Adrenal gland (tissue), 12 donors: Measurements from ENCODE around the gene STRN3. TPM values are rescaled to one million over a fixed set of nuclear protein-coding genes. Genes with fewer than 3 reads are reported as not detected.
"Not testable (repeated sequence)": the region's sequence is repeated elsewhere in the genome, so short reads cannot be mapped to it uniquely, and the experiment has no call there.

ENCODE experiments used
- DNase-seq, 7 donors: peaks; one replicate each; pipeline ENCODE4 v3.0.0-alpha.2; 2019 to 2020
- H3K27ac ChIP-seq, 5 donors: fragments of 200-600 bp; sonication (generic) in 4 of 5; 1 replicate in 3 of 5; 2 replicates in 2 of 5; pipeline versions ENCODE4 v1.5.1 to v1.8.0; 2016 to 2020; ENCODE audit warnings: mild to moderate bottlenecking in 1 of 5
- H3K27me3 ChIP-seq: fragments of 200-600 bp; 2 replicates; pipeline ENCODE4 v1.8.0; 2021
- H3K36me3 ChIP-seq, 2 donors: fragments of 200-600 bp; replicated peaks in 1 of 2; 1 replicate in 1 of 2; 2 replicates in 1 of 2; pipeline versions ENCODE4 v1.5.1 to v1.8.0; 2018 to 2022
- H3K4me1 ChIP-seq, 2 donors: fragments of 200-600 bp; replicated peaks in 1 of 2; 1 replicate in 1 of 2; 2 replicates in 1 of 2; pipeline versions ENCODE4 v1.5.1 to v1.8.0; 2018 to 2021
- H3K4me3 ChIP-seq, 4 donors: fragments of 200-600 bp; sonication (generic) in 3 of 4; one replicate each; pipeline ENCODE4 v1.5.1; 2016 to 2018
- H3K9me3 ChIP-seq, 3 donors: fragments of 200-600 bp; sonication (generic) in 1 of 3; replicated peaks in 1 of 3; 1 replicate in 2 of 3; 2 replicates in 1 of 3; pipeline versions ENCODE4 v1.5.1 to v1.8.0; 2016 to 2021
- CTCF ChIP-seq, 6 experiments: fragments of 450-650 bp in 4 of 6; fragments of 200-600 bp in 2 of 6; sonication (generic) in 1 of 6; IDR thresholded peaks; 1 replicate in 5 of 6; 2 replicates in 1 of 6; pipeline versions ENCODE4 v1.5.1 to v1.8.0; 2016 to 2021; ENCODE audit warnings: antibody characterized with exemption in 6 of 6, mild to moderate bottlenecking in 2 of 6, moderate library complexity in 1 of 6
- POLR2A ChIP-seq, 2 donors: fragments of 450-650 bp; IDR thresholded peaks; one replicate each; pipeline ENCODE4 v1.6.1; 2017; ENCODE audit warnings: antibody characterized with exemption in 2 of 2, mild to moderate bottlenecking in 2 of 2, moderate library complexity in 1 of 2
- WGBS, 4 donors: extraction: QIAGEN DNeasy Blood & Tissue Kit in 2 of 4; methylation state at CpG; one replicate each; pipeline versions ENCODE4 v1.1.5 to v1.1.7; 2013 to 2017; 5-methylcytosine and 5-hydroxymethylcytosine counted together
- intact Hi-C, 2 donors: fragments of 100-400 bp; cut with DNase I; formaldehyde crosslinking; loops; one replicate each; pipeline versions ENCODE4 v1.14.1 to v1.15.0; 2022 to 2023
- polyA plus RNA-seq, 3 donors: library from polyadenylated mRNA; stranded (reverse); fragments of 200-250 nt in 2 of 3; fragments of 350-450 nt in 1 of 3; fragmentation: Illumina TruSeq in 1 of 3; extraction: RNeasy Lipid Tissue Mini Kit (QIAGEN cat#74804) in 1 of 3; gene quantifications; one replicate each; pipeline ENCODE4 v1.2.3, GENCODE V29; 2013 to 2014
- total RNA-seq, 9 donors: library from RNA; depleted of rRNA in 4 of 9; stranded (reverse); fragments of >200 nt in 4 of 9; fragments of 120-200 nt in 1 of 9; fragmentation: NEBNext Ultra II Directional in 1 of 9; extraction: Animal tissue kit (Norgen Biotek cat#: 25700) in 1 of 9; gene quantifications; one replicate each; pipeline versions ENCODE4 v1.1.0 to v1.2.4, GENCODE V29; 2013 to 2023
- donor health status: healthy with polysubstance abuse.
- donor health status: Bipolar disorder and iron deficiency.
- donor health status: DM: yes; HTN: yes; CAD: no.
- donor health status: DM: no; HTN: no; CAD: no.
- donor health status: DM: no; HTN: no; CAD: no.
- donor health status: DM: yes; HTN: yes; CAD: no.

Gene STRN3
- total and polyA plus RNA-seq, 12 donors = 11.0 to 61.2 (median 36.2) TPM

- TF ChIP-seq CTCF (IDR thresholded peaks at IDR 0.05) (no peak), POLR2A (IDR thresholded peaks at IDR 0.05) (no peak)
- DNase-seq = no peak
- 93 to 98% (median 94%) methylated on average over 10 to 15 of the region's 15 CpGs for WGBS, 4 donors
- Histone ChIP-seq H3K4me3 (no peak overlapping the region), H3K27me3 (no peaks in the 10 kb centered on the region), H3K27ac (no peak overlapping the region), H3K4me1 (peaks cover 5 to 9% of the 10 kb centered on the region in 2 donors), H3K9me3 (peaks cover 0 to 11% (median 0%) of the 10 kb centered on the region in 3 donors), H3K36me3 (no peaks in the 10 kb centered on the region)
- intact Hi-C loops = no loop called here
These were observed 59.5 kb downstream of the STRN3 start for GRCh38 chr14:30966415-30967363.

DNA sequence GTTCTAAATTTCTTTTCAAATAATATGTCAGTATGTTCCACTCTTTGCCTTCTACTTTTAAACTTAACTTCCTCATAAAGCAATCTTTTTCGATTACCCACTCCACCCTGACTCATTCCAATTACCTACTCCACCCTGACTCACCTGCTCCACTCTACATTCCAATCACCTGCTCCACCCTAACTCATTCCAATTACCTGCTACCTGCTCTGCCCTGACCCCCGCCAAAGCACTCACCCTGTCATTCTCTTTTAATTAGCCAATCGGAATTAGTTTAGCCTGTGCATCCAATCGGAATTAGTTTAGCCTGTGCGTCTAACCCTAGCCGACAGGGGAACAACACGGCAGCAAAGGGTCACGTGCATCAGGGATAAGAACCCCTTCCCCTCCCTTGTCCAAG is 60.3 kb downstream of the STRN3 start:
- H3K4me1 ChIP-seq, intact Hi-C loops: not testable (repeated sequence)

DNA sequence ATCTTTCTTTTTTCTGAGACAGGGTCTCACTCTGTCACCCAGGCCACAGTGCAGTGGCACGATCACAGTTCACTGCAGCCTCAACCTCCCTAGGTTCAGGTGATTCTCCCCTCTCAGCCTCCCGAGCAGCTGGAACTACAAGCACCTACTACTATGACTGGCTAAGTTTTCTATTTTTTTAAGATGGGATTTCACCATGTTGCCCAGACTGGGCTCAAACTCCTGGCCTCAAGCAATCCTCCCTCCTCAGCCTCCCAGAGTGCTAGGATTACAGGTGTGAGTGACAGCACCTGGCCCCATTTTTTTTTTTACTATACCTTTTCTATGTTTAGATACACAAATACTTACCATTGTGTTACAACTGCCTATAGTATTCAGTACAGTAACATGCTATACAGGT is 63.6 kb downstream of the STRN3 start:
- DNase-seq, H3K4me3 ChIP-seq, intact Hi-C loops, H3K36me3 ChIP-seq, H3K27me3 ChIP-seq, H3K27ac ChIP-seq, H3K4me1 ChIP-seq: not testable (repeated sequence)
- peaks cover 0 to 11% (median 0%) of the 10 kb centered on the region in 3 donors for H3K9me3 ChIP-seq
- 91 to 96% (median 93%) methylated on average over 2 of the region's 2 CpGs for WGBS, 4 donors

More for the DNA sequence above, 60.3 kb downstream of the STRN3 start:
- H3K9me3 ChIP-seq = peaks cover 0 to 11% (median 0%) of the 10 kb centered on the region in 3 donors
- H3K27me3 ChIP-seq, DNase-seq, H3K36me3 ChIP-seq, H3K27ac ChIP-seq, H3K4me3 ChIP-seq: not testable (repeated sequence)
- WGBS, 4 donors = 97 to 99% (median 98%) methylated on average over 8 of the region's 8 CpGs

DNA sequence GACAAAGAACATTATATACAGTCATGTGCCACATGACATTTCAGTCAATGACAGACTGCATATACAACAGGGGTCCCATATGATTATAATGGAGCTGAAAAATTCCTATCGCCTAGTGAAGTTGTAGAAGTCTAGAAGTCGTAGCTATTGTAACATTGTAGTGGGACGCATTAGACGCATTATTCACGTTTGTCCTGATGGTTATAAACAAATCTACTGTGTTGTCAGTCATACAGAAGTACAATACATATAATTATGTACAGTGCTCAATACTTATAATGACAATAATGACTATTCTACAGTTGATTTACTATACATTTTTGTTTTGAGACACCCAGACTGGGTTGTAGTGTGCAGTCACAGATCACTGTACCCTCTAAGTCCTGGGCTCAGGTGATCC is 64.8 kb downstream of the STRN3 start:
- H3K36me3 ChIP-seq = no peaks in the 10 kb centered on the region
- H3K4me3 ChIP-seq = no peak overlapping the region
- intact Hi-C loops = no loop called here
- peaks cover 0 to 9% of the 10 kb centered on the region in 2 donors for H3K4me1 ChIP-seq
- H3K27me3 ChIP-seq = no peaks in the 10 kb centered on the region
- no peak for TF ChIP-seq POLR2A (IDR thresholded peaks at IDR 0.05)
- TF ChIP-seq CTCF (IDR thresholded peaks at IDR 0.05) = no peak
- 93 to 95% (median 95%) methylated on average over 5 of the region's 5 CpGs for WGBS, 4 donors
- DNase-seq = no peak
- H3K27ac ChIP-seq = no peak overlapping the region
- H3K9me3 ChIP-seq = peaks cover 0 to 8% (median 0%) of the 10 kb centered on the region in 3 donors

GRCh38 chr14:30960216-30960615 is 66.0 kb downstream of the STRN3 start:
- H3K4me1 ChIP-seq = peaks cover 0 to 9% of the 10 kb centered on the region in 2 donors
- H3K36me3 ChIP-seq = no peaks in the 10 kb centered on the region
- H3K27ac ChIP-seq = no peak overlapping the region
- DNase-seq = no peak
- H3K4me3 ChIP-seq = no peak overlapping the region
- TF ChIP-seq POLR2A (IDR thresholded peaks at IDR 0.05) (no peak), CTCF (IDR thresholded peaks at IDR 0.05) (no peak)
- intact Hi-C loops = no loop called here
- H3K27me3 ChIP-seq = no peaks in the 10 kb centered on the region
- 95 to 99% (median 96%) methylated on average over 3 of the region's 3 CpGs for WGBS, 4 donors
- H3K9me3 ChIP-seq = no peaks in the 10 kb centered on the region
